Inferior parietal cortex (tissue), 1 donor: ENCODE data around the gene SPHKAP.
"Not testable (repeated sequence)": the region's sequence is repeated elsewhere in the genome, so short reads cannot be mapped to it uniquely, and the experiment has no call there.

ENCODE experiments used
- DNase-seq: peaks from one replicate; pipeline ENCODE4 v3.0.0-alpha.2; 2016; ENCODE audit errors: extremely low spot score

Gene SPHKAP

GRCh38 chr2:228103379-228103778, 78.1 kb downstream of the SPHKAP start:
- no peak for DNase-seq

- no peak for DNase-seq
These were observed 78.5 kb downstream of the SPHKAP start for GRCh38 chr2:228102949-228103348.

- no peak for DNase-seq
These were observed 87.0 kb downstream of the SPHKAP start for GRCh38 chr2:228094377-228094921.

GRCh38 chr2:228092056-228092455, 89.4 kb downstream of the SPHKAP start:
- no peak for DNase-seq

DNA sequence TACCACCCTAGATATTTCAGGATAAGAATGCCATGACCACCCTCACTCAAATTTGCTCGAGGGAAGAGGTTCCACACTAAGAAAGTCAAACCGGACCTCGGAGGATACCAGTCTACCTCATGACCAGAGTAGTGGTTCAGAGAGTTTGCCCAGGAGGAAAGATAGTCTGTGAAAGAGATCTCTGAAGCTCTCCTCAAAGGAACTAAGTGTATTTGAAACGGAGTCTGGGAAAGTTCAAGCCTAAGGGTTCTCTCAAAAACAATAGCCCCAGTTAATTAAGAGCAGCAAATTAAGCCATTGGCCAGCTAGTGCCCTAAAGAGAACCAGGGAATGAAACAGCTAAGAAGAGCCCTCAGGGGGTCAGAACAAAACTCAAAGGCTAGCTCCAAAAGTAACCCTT, 94.9 kb downstream of the SPHKAP start:
- DNase-seq: no peak

DNA sequence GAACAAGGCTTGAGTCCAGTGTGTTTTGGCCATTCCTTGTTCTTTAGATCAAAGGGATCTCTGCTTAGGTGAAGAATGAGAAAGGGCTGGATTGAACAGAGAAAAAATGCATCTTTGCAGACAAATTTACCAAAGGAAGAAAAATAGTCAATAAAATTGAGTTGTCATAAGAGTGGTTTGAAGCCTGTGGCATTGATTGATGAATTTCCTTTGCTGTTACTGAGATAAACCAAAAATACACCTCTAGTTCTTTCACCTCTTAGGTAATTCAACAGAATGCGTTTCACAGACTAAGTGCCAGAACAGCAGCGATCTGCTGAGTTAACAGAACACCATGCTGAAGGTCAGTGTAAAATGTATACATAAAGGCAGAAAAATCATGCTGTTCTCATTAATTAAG, 96.8 kb downstream of the SPHKAP start:
- DNase-seq: no peak

DNA sequence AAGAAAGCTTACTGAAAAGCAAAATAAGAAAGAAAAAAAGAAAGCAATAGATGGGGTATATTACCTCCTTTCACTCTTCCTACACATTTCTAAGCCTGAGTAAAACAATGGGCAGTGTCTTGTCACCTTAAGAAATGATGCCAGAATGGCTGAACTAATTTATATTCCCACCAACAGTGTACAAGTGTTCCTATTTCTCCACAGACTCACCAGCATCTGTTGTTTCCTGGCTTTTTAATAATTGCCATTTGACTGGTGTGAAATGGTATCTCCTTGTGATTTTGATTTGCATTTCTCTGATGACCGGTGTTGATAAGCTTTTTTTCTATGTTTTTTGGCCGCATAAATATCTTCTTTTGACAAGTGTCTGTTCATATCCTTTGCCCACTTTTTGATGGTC, 98.4 kb downstream of the SPHKAP start:
- DNase-seq: no peak

DNA sequence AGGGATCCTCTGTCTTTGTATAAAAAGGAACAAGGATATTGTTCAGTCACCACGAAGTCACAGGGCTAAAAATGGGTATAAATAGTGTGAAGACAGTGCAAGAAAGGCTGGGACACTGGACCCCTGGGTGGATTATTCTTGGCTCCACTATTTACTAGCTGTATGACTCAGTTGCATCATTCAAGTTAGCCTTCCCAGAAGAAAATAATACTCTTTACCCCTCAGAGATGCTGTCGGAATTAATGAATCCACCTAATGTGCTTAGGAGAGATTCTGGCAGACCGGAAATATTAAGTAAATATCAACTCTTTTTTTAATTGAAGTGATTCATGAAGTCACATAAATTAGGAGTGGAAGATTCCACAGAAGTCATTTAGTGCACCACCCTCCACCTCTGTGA, 98.9 kb downstream of the SPHKAP start:
- DNase-seq: no peak

GRCh38 chr2:228079194-228079593, 102.3 kb downstream of the SPHKAP start:
- DNase-seq: no peak

GRCh38 chr2:228076695-228077094, 104.8 kb downstream of the SPHKAP start:
- DNase-seq: not testable (repeated sequence)

DNA sequence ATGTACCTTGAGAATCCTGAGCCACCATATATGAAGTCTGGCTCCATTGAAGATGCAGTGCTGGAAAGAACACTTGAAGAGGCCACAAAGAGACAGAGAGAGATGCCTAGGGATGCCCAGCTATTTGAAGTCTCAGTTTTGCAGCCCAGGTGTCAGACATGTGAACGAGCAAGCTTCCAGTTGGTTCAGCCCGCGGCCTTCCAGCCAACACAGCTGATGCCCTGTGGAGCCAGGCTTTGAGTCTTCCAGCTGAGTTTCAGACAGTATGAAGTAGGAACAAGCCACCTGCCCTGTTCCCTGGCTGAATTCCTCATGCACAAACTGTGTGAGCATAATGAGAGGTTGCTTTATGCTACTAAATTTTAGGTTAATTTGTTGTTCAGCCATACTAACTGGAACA, 108.8 kb downstream of the SPHKAP start:
- no peak for DNase-seq

- no peak for DNase-seq
These were observed 114.2 kb downstream of the SPHKAP start for GRCh38 chr2:228067309-228067708.

GRCh38 chr2:228066126-228066798, 115.2 kb downstream of the SPHKAP start:
- no peak for DNase-seq

- DNase-seq: no peak
These were observed 115.8 kb downstream of the SPHKAP start for GRCh38 chr2:228065686-228066085.

DNA sequence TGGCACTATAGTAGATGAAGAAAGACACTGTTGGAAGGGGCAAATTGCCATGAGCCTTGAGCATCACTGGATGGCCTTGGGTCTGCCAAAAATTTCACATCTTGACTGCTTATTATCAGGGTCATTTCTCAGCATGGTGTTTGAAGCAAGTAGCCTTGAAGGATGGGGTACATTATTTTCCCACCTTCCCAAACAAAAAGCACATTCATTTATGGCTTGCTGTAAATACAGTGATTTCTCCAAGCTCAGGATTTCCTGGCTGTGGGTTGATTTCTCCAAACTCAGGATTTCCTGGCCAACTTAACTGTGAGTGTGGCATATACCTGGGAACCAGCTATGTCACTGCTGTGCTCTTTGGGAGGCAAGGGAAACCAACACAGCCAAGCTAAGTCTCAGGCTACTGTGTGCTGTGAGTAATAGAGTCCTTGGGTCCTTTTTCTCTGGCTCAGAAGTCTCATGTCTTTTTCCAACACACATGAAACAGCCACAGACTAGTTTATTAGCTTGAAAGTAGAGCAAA, 116.6 kb downstream of the SPHKAP start:
- DNase-seq: no peak

DNA sequence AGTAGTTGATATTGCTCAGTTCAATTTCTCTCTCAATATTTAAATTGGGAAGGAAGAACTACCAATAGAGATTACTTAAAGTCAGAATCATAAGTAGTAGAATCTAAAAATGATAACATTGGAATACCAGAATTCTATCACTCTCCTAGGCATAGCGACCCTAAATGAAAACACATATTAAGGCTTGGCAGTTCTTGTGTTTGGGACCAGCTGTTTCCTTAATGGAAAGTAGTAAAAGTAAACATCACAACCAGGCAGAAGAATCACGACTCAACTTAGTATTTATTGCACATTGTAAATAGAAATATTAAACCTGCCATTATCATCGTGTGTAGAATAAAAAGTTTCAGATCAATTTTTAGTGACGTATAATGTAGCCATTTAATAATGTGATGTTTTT, 117.5 kb downstream of the SPHKAP start:
- no peak for DNase-seq

GRCh38 chr2:228063558-228063957, 117.9 kb downstream of the SPHKAP start:
- no peak for DNase-seq

DNA sequence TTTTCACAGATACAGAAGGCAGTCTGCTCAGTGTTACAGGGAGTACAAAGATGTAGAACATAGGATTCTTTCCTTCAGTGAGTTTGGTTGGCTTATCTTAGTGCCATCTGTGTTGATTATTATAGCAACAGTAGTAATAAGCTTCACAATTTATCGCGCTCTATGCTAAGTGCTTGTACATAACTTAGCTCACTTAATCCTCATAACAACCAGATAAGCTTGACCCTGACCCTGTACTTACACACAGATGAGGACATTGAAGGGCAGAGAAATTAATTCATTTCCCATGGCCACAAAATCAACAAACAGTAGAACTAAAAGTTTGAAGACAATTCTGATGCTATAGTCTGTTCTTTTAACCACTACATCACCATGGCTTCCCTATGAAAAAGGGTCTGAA, 121.8 kb downstream of the SPHKAP start:
- DNase-seq: no peak

DNA sequence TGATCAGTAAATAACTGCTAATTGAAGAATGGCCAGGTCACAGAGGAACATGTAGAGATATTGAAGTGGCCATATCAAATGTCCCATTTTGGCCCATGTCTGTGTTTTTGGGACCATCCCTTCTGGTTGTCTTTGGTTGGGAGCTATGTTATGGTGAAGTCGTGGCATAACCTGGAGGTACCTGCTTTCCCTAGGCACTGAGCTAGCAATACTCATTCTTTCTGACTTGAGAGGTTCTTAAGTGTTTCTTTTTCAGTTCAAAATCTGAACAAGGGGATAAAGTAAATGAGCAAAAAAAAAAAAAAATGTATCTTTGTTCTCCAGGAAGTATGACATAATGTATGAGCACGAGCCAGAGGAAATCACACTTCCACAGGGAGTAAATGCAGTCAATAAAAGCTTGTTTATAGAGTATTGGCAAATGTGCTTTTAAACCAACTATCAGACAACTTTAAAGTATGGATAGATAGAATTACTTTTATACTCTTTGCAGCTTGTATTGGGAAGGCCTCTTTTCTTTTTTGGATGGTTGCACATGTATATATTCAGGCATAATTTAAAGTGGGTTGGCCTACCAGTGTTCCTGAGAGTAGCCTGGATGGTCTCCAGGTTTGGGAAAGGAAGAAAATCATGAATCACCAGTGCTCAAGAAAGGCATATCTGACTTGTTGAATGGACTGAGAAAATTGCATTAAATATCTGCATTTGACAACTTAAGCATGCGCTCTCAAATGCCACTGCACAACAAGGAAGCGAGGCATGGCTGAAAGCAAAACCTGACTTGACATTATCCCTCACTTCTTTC, 125.0 kb downstream of the SPHKAP start:
- DNase-seq: no peak

- peak; percentile 70 for DNase-seq
These were observed 132.5 kb downstream of the SPHKAP start for GRCh38 chr2:228048838-228049490.

DNA sequence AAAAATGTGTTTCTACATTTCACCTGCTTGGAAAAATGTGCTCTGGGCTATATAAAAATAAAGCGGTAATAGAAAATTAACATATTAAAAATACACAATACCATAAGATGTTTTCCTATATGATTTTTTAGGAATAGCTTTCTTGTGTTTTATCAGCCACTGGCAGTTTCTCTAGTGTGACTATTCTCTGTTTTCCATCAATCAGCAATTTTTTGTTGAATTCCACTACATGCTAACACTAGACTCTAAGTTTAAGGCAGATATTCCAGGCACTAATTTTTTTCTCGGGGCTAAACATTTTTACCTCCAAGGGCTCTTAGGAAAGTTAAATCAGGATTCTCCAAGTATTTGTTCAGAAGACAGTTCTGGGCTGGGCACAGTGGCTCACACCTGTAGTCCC, 140.5 kb downstream of the SPHKAP start:
- DNase-seq: no peak
